ENCODE data around the gene EHBP1.
"Not testable (repeated sequence)": the region's sequence is repeated elsewhere in the genome, so short reads cannot be mapped to it uniquely, and the experiment has no call there.

EHBP1 gene

DNA sequence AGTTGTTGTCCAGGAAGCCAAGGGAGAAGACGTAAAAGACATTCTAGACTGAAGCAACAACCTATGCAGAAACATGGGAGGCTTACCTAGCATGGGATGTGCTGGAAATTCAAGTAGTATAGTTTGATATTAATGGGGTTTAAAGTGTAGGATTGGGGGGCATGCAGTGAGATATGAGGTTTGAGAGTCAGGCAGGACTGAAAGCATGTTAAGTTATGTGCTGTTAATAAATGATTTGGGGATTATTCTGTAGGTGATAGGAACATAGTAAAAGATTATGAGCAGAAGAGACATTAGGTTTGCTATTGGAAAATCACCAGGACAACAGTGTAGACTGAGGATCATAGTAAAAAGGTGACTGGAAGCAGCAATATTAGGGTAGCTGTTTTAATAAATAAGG lies 3.2 kb downstream of the EHBP1 start:
- Histone ChIP-seq H3K4me1 (ENCODE audit: low read depth, poor library complexity, severe bottlenecking) (peaks cover 31% of the 10 kb centered on the region), H2AFZ (ENCODE audit: low read depth) (no peak overlapping the region), H3K79me2 (ENCODE audit: insufficient read depth, low read depth) (peaks cover 32% of the 10 kb centered on the region; the same call in 1 of the 2 replicates), H3K4me3 (IDR thresholded peaks at IDR 0.05; ENCODE audit: insufficient read depth, low read depth, low read length) (no peak overlapping the region), H3K9ac (no peak overlapping the region), H3K4me2 (no peak overlapping the region), H3K27ac (no peak overlapping the region), H3K36me3 (ENCODE audit: insufficient read depth) (no peaks in the 10 kb centered on the region), H4K20me1 (ENCODE audit: insufficient read depth) (no peaks in the 10 kb centered on the region), H3K27me3 (ENCODE audit: insufficient read depth, low read depth) (no peaks in the 10 kb centered on the region)
- no peak for TF ChIP-seq CTCF (conservative IDR thresholded peaks at IDR 0.05; ENCODE audit: low read depth, low read length)

DNA sequence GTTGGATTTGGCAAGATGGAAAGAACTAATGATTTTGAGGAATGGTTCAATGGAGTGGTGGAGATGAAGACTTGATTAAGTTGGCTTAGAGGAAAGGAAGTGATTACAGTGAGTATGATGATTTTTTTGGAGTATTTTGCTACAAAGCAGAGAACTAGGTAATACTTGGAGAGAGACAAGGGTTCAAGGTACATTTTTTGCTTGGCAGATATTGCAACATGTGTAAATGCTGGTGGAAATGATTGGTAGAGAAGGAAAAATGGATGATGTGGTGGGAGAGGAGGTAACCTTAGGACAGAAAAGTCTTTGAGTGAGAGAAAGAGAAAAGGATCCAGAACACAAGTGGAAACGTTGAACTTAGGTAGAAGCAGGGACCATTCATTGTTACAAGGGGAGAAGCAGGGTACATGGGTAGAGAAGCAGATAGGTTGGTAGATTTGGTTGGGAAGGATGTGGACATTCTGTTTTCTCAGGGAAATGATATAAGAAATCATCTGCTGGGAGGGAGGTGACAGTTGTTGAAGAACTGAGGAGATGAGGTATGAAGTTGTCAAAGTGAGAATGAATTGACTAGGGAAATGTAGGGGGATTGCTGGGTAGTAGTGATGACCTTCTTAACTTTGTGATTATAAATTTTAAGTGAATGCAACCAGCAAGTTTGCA lies 6.5 kb downstream of the EHBP1 start:
- TF ChIP-seq CTCF (conservative IDR thresholded peaks at IDR 0.05; ENCODE audit: low read depth, low read length): no peak
- Histone ChIP-seq H3K27ac (no peak overlapping the region), H2AFZ (ENCODE audit: low read depth) (no peak overlapping the region), H3K4me1 (ENCODE audit: low read depth, poor library complexity, severe bottlenecking) (peaks cover 15% of the 10 kb centered on the region), H4K20me1 (ENCODE audit: insufficient read depth) (no peaks in the 10 kb centered on the region), H3K4me3 (IDR thresholded peaks at IDR 0.05; ENCODE audit: insufficient read depth, low read depth, low read length) (no peak overlapping the region), H3K9ac (no peak overlapping the region), H3K4me2 (no peak overlapping the region), H3K36me3 (ENCODE audit: insufficient read depth) (no peaks in the 10 kb centered on the region), H3K27me3 (ENCODE audit: insufficient read depth, low read depth) (no peaks in the 10 kb centered on the region), H3K79me2 (ENCODE audit: insufficient read depth, low read depth) (peaks cover 23% of the 10 kb centered on the region; the same call in 1 of the 2 replicates)

GRCh38 chr2:62713196-62713595 lies 7.7 kb downstream of the EHBP1 start:
- H4K20me1 ChIP-seq (ENCODE audit: insufficient read depth); H3K27ac ChIP-seq; H3K4me3 ChIP-seq (IDR thresholded peaks at IDR 0.05; ENCODE audit: insufficient read depth, low read depth, low read length); H3K36me3 ChIP-seq (ENCODE audit: insufficient read depth); H3K4me1 ChIP-seq (ENCODE audit: low read depth, poor library complexity, severe bottlenecking); H3K9ac ChIP-seq; H3K27me3 ChIP-seq (ENCODE audit: insufficient read depth, low read depth); H3K4me2 ChIP-seq; H2AFZ ChIP-seq (ENCODE audit: low read depth): not testable (repeated sequence)
- peaks cover 11% of the 10 kb centered on the region; the same call in 1 of the 2 replicates for H3K79me2 ChIP-seq (ENCODE audit: insufficient read depth, low read depth)

DNA sequence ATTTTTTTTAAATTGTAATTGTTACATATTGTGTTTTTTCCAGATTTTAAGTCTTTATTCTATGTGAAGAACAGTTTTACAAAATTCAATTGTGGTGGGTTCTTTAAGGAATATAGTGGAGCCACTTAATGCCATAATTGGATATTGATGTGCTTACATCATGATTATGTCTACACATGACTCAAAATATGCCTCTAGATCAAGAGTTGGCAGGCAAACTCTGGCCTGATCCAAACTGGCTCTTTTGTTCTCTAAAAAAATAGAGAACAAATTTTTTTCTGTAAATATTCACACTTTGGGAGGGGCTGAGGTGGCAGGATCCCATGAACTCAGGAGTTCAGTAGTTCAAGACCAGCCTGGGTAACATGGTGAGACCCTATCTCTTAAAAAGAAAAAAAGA lies 8.3 kb downstream of the EHBP1 start:
- Histone ChIP-seq H3K9ac (no peak overlapping the region), H4K20me1 (ENCODE audit: insufficient read depth) (no peaks in the 10 kb centered on the region), H3K27ac (no peak overlapping the region), H3K4me3 (IDR thresholded peaks at IDR 0.05; ENCODE audit: insufficient read depth, low read depth, low read length) (no peak overlapping the region), H3K79me2 (ENCODE audit: insufficient read depth, low read depth) (peaks cover 4% of the 10 kb centered on the region; the same call in 1 of the 2 replicates), H3K4me2 (no peak overlapping the region), H3K36me3 (ENCODE audit: insufficient read depth) (no peaks in the 10 kb centered on the region), H2AFZ (ENCODE audit: low read depth) (no peak overlapping the region), H3K27me3 (ENCODE audit: insufficient read depth, low read depth) (no peaks in the 10 kb centered on the region), H3K4me1 (ENCODE audit: low read depth, poor library complexity, severe bottlenecking) (no peaks in the 10 kb centered on the region)
- TF ChIP-seq CTCF (conservative IDR thresholded peaks at IDR 0.05; ENCODE audit: low read depth, low read length): no peak

DNA sequence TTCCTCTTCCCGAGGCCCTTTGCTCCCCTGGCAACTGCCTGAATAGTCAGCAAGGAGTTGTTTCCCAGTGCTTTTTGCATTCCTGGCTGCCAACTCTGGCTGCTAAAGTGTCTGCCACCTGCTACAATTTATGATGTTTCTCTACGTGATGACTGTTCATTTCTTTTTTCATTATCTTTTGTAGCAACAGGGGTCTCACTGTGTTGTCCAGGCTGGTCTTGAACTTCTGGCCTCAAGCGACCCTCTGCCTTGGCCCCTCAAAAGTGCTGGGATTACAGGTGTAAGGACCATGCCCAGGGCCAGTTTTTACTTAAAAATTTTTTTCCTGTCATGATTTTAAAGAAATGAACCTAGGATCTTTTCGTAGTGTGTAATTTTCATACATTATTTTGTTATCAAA lies 11.3 kb downstream of the EHBP1 start:
- no peaks in the 10 kb centered on the region for H3K79me2 ChIP-seq (ENCODE audit: insufficient read depth, low read depth)
- H3K9ac ChIP-seq: no peak overlapping the region
- H3K4me3 ChIP-seq (IDR thresholded peaks at IDR 0.05; ENCODE audit: insufficient read depth, low read depth, low read length): no peak overlapping the region
- TF ChIP-seq CTCF (conservative IDR thresholded peaks at IDR 0.05; ENCODE audit: low read depth, low read length): no peak
- H3K27ac ChIP-seq: no peak overlapping the region
- H3K4me2 ChIP-seq: no peak overlapping the region
- peaks cover 10% of the 10 kb centered on the region for H3K4me1 ChIP-seq (ENCODE audit: low read depth, poor library complexity, severe bottlenecking)
- H3K36me3 ChIP-seq (ENCODE audit: insufficient read depth): no peaks in the 10 kb centered on the region
- H3K27me3 ChIP-seq (ENCODE audit: insufficient read depth, low read depth): no peaks in the 10 kb centered on the region
- H4K20me1 ChIP-seq (ENCODE audit: insufficient read depth): no peaks in the 10 kb centered on the region
- H2AFZ ChIP-seq (ENCODE audit: low read depth): no peak overlapping the region

All from KMS-11 (cell line).